Mucosa of descending colon (tissue), 3 donors: ENCODE measurements around the gene BCAM. TPM values are rescaled to one million over a fixed set of nuclear protein-coding genes. Genes with fewer than 3 reads are reported as not detected.
"Not testable (repeated sequence)": the region's sequence is repeated elsewhere in the genome, so short reads cannot be mapped to it uniquely, and the experiment has no call there.

Experiments
- ATAC-seq: fragments of 200-7000 bp; cut with Tn5 transposase; one replicate; pipeline ENCODE4 v1.9.1; 2020; ENCODE audit warnings: mild to moderate bottlenecking, moderate library complexity
- DNase-seq, 3 donors: peaks; one replicate each; pipeline ENCODE4 v3.0.0-alpha.2; 2020
- H3K36me3 ChIP-seq: fragments of 200-600 bp; one replicate; pipeline ENCODE4 v1.8.0; 2021; ENCODE audit warnings: low read depth, mild to moderate bottlenecking
- H3K4me1 ChIP-seq: fragments of 200-600 bp; one replicate; pipeline ENCODE4 v1.8.0; 2021; ENCODE audit warnings: low read depth, mild to moderate bottlenecking
- H3K4me3 ChIP-seq: fragments of 200-600 bp; one replicate; pipeline ENCODE4 v1.8.0; 2021; ENCODE audit warnings: mild to moderate bottlenecking
- H3K9me3 ChIP-seq: fragments of 200-600 bp; one replicate; pipeline ENCODE4 v1.8.0; 2021; ENCODE audit warnings: mild to moderate bottlenecking
- intact Hi-C, 2 donors: fragments of 100-400 bp; cut with DNase I in 1 of 2; cut with micrococcal nuclease in 1 of 2; formaldehyde crosslinking; loops; one replicate each; pipeline versions ENCODE4 v1.11.0 to v1.11.1; 2022; cut with DNase I, micrococcal nuclease
- total RNA-seq, 3 donors: library from RNA; stranded (reverse); fragmentation: NEBNext Ultra II Directional in 2 of 3; extraction: Animal tissue kit (Norgen Biotek cat#: 25700) in 2 of 3; gene quantifications; one replicate each; pipeline versions ENCODE4 v1.2.1 to v1.2.4, GENCODE V29; 2021 to 2023
- TF ChIP-seq, protein P1 (sequence below): fragments of 200-600 bp; IDR thresholded peaks from one replicate; pipeline ENCODE4 v1.8.0; 2022; ENCODE audit warnings: antibody characterized with exemption, mild to moderate bottlenecking
- donor health status: DM: no; HTN: no; CAD: no; lungs with moderate emphysema.
- donor health status: DM: no; HTN: no; CAD: no.
- donor health status: DM: no; HTN: yes; CAD: no.

BCAM gene
- total RNA-seq, 3 donors from 2014 or later: 16.3 to 25.1 (median 20.3) TPM

DNA sequence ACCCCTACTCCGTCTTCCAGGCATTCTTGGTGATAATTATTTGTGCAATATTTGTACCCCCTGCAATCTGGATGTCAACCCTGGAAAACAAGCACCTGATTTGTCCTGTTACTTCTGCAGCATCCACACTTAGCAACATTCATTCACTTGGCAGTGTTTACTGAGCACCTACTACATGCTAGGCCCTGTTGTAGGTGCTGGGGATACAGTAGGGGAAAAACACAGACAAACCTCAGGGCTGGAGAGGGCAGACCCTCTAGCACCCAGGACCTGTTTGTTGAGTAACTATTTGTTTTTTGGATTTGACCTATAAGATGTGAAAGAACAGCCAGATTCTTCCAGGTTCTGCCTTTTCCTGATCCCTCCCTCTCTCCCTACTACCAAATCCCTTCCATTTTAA lies 46.7 kb downstream of the BCAM start:
- TF ChIP-seq, protein P1, sequence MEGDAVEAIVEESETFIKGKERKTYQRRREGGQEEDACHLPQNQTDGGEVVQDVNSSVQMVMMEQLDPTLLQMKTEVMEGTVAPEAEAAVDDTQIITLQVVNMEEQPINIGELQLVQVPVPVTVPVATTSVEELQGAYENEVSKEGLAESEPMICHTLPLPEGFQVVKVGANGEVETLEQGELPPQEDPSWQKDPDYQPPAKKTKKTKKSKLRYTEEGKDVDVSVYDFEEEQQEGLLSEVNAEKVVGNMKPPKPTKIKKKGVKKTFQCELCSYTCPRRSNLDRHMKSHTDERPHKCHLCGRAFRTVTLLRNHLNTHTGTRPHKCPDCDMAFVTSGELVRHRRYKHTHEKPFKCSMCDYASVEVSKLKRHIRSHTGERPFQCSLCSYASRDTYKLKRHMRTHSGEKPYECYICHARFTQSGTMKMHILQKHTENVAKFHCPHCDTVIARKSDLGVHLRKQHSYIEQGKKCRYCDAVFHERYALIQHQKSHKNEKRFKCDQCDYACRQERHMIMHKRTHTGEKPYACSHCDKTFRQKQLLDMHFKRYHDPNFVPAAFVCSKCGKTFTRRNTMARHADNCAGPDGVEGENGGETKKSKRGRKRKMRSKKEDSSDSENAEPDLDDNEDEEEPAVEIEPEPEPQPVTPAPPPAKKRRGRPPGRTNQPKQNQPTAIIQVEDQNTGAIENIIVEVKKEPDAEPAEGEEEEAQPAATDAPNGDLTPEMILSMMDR: no peak
- DNase-seq (no peak), ATAC-seq (no peak)
- Histone ChIP-seq H3K9me3 (no peaks in the 10 kb centered on the region), H3K4me1 (no peaks in the 10 kb centered on the region), H3K36me3 (no peaks in the 10 kb centered on the region), H3K4me3 (no peak overlapping the region)
- intact Hi-C loops: no loop called here

DNA sequence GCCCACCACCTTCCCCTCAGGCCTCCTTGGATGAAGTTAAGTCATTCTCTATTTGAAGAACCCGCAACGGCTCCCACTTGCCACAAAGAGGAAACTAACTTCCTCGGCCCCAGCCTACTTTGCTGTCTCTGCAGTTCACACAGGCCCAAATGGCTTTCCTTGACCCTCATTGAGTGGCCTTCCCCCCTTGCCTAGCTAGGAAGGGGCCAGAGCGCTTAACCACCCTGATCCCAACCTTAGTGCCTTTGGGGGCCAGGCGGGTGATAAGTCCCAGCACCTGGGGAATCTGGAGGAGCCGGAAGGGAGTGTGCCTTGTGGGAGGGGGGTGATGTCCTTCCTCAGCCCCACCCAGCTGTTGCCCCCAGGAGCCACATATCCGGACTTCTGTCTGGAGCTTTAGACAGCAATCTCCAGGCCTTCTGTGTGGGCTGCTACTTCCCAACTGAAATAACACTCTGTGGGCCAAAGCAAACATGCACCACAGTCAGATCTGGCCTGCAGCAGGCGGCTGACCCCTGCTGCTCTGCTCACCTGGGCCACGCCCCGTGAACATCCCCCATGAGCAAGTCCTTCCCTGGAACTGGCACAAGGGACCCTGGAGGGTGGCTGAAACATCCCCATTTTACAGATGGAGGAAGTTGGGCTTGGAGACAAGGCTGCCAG lies 47.6 kb downstream of the BCAM start:
- TF ChIP-seq, protein P1: no peak
- H3K36me3 ChIP-seq: no peaks in the 10 kb centered on the region
- intact Hi-C loops: no loop called here
- no peaks in the 10 kb centered on the region for H3K9me3 ChIP-seq
- H3K4me1 ChIP-seq: no peaks in the 10 kb centered on the region
- ATAC-seq: peak; percentile 40
- no peak overlapping the region for H3K4me3 ChIP-seq
- DNase-seq: no peak

DNA sequence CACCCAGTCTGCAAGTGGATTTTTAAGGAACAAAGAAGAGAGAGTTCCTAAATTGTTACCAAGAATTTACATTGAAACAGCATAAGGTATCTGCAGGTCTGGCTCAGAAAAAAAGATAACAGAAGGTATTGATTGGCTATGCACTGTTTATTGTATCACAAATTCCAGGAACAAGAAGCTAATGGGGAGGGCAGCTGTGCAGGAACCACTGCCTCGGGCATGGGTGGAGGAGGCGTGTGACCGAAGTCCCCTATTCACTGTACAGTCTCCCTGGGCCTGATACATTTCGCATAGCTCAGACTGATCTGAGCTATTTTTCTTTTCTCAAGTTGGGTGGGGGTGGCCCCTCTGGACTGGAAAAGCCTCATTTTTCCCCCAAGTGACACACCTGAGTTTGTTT lies 48.9 kb downstream of the BCAM start:
- Histone ChIP-seq H3K4me1 (no peaks in the 10 kb centered on the region), H3K36me3 (no peaks in the 10 kb centered on the region), H3K4me3 (no peak overlapping the region), H3K9me3 (no peaks in the 10 kb centered on the region)
- DNase-seq: no peak
- TF ChIP-seq, protein P1: no peak
- intact Hi-C loops: no loop called here
- ATAC-seq: peak; percentile 18

DNA sequence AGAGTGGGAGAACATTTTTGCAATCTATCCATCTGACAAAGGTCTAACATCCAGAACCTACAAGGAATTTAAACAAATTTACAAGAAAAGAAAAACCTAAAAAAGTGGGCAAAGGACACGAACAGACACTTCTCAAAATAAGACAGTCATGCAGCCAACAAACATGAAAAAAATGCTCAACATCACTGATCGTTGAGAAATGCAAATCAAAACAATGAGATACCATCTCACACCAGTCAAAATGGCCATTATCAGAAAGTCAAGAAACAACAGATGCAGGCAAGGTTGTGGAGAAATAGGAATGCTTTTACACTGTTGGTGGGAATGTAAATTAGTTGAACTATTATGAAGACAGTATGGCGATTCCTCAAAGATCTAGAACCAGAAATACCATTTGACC lies 52.7 kb downstream of the BCAM start:
- H3K4me1 ChIP-seq, H3K36me3 ChIP-seq, intact Hi-C loops, ATAC-seq, H3K9me3 ChIP-seq, H3K4me3 ChIP-seq, DNase-seq: not testable (repeated sequence)

DNA sequence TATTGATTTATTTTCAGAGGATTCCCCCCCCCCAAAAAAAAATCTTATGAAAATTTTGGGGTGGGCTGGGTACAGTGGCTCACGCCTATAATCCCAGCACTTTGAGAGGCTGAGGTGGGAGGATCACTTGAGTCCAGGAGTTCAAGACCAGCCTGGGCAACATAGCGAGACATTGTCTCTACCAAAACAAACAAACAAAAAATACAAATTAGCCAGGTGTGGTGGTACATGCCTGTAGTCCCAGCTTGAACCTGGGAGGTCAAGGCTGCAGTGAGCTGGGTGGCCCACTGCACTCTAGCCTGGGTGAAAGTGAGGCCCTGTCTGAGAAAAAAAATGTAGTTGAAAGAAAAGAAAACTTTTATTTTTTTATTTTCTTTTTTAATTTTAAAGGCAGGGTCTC lies 55.1 kb downstream of the BCAM start:
- H3K9me3 ChIP-seq: no peaks in the 10 kb centered on the region
- H3K4me1 ChIP-seq: no peaks in the 10 kb centered on the region
- TF ChIP-seq, protein P1: no peak
- intact Hi-C loops: no loop called here
- H3K36me3 ChIP-seq: no peaks in the 10 kb centered on the region
- no peak for ATAC-seq
- DNase-seq: no peak
- no peak overlapping the region for H3K4me3 ChIP-seq

DNA sequence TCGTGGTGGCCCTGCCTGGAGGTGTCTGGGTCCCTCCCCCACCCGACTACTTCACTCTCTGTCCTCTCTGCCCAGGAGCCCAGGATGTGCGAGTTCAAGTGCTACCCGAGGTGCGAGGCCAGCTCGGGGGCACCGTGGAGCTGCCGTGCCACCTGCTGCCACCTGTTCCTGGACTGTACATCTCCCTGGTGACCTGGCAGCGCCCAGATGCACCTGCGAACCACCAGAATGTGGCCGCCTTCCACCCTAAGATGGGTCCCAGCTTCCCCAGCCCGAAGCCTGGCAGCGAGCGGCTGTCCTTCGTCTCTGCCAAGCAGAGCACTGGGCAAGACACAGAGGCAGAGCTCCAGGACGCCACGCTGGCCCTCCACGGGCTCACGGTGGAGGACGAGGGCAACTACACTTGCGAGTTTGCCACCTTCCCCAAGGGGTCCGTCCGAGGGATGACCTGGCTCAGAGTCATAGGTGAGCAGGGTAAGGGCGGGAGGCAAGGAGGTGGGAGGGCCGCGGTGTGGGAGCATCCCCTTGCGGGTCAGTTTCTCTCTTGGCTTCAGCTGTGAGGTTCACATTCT lies 56.4 kb downstream of the BCAM start:
- no peaks in the 10 kb centered on the region for H3K9me3 ChIP-seq
- TF ChIP-seq, protein P1: no peak
- no peak overlapping the region for H3K4me3 ChIP-seq
- DNase-seq: no peak
- intact Hi-C loops: no loop called here
- no peaks in the 10 kb centered on the region for H3K36me3 ChIP-seq
- ATAC-seq: no peak
- no peaks in the 10 kb centered on the region for H3K4me1 ChIP-seq
